H1 (cell line): ENCODE data around the gene SOHLH1. TPM values are rescaled to one million over a fixed set of nuclear protein-coding genes. Genes with fewer than 3 reads are reported as not detected.

Experiments used
- EP300 ChIP-seq, 2 experiments: IDR thresholded peaks; 1 replicate in 1 of 2; 2 replicates in 1 of 2; pipeline ENCODE4 v1.6.1; 2011 to 2012; ENCODE audit warnings: low read depth in 2 of 2, low read length in 2 of 2, mild to moderate bottlenecking in 2 of 2, borderline replicate concordance in 1 of 2, inconsistent platforms in 1 of 2, moderate library complexity in 1 of 2
- JUND ChIP-seq: IDR thresholded peaks from 2 replicates; pipeline ENCODE4 v1.6.1; 2011; ENCODE audit warnings: mild to moderate bottlenecking, improper control_type of control experiment, low read length
- polyA plus RNA-seq, 7 experiments: library from polyadenylated mRNA; depleted of rRNA in 3 of 7; stranded (reverse) in 5 of 7; unstranded in 2 of 7; fragments of >200 nt in 5 of 7; fragments of 200-250 nt in 2 of 7; gene quantifications; 1 replicate in 5 of 7; 2 replicates in 1 of 7; 4 replicates in 1 of 7; pipeline versions ENCODE4 v1.2.1 to v1.2.3, GENCODE V29; 2011 to 2013; ENCODE audit warnings: missing spikeins in 2 of 7, mixed read lengths in 2 of 7
- total RNA-seq: library from RNA; stranded (reverse); fragmentation: NEBNext Ultra II Directional; extraction: Animal tissue kit (Norgen Biotek cat#: 25700); gene quantifications from 2 replicates; pipeline ENCODE4 v1.2.1, GENCODE V29; 2021

SOHLH1 gene
- total and polyA plus RNA-seq, 2 of the 8 experiments (the other 6 are each of a cell fraction or from before 2014, with no cell fraction given): 0.11 TPM; not detected in 1

GRCh38 chr9:135676891-135677290 lies 22.4 kb downstream of the SOHLH1 start (continued):
- TF ChIP-seq JUND (no peak), EP300 (IDR thresholded peaks at IDR 0.05; ENCODE audit: borderline replicate concordance in 1 of 2, low read depth in 2 of 2, low read length in 2 of 2) (no peak)
